Naive B cell (primary cell): ENCODE results near the gene TRIP12. TPM values are rescaled to one million over a fixed set of nuclear protein-coding genes. Genes with fewer than 3 reads are reported as not detected.
A peak's percentile ranks its signal among the peaks of the same experiment; 100 is the strongest.
"Not testable (repeated sequence)": the region's sequence is repeated elsewhere in the genome, so short reads cannot be mapped to it uniquely, and the experiment has no call there.

Source experiments
- ATAC-seq, 2 donors: fragments of 150-1000 bp; cut with Tn5 transposase; 2 replicates each; pipeline ENCODE4 v1.10.0; 2021; ENCODE audit warnings: low read depth in 2 of 2, mild to moderate bottlenecking in 2 of 2, moderate library complexity in 2 of 2
- DNase-seq: peaks from one replicate; pipeline ENCODE4 v3.0.0; 2022
- H3K27ac Mint-ChIP-seq, 6 donors: one replicate each; pipeline ENCODE4 v1.8.0; 2020 to 2022; ENCODE audit warnings: mild to moderate bottlenecking in 6 of 6, mixed read lengths in 6 of 6, moderate library complexity in 5 of 6, inconsistent platforms in 2 of 6
- H3K27me3 Mint-ChIP-seq, 3 donors: one replicate each; pipeline ENCODE4 v1.8.0; 2021 to 2022; ENCODE audit warnings: mixed read lengths in 3 of 3, mild to moderate bottlenecking in 1 of 3
- H3K36me3 Mint-ChIP-seq, 2 donors: one replicate each; pipeline ENCODE4 v1.8.0; 2020 to 2022; ENCODE audit warnings: mixed read lengths in 2 of 2, inconsistent platforms in 1 of 2, mild to moderate bottlenecking in 1 of 2
- H3K4me1 Mint-ChIP-seq, 3 donors: one replicate each; pipeline ENCODE4 v1.8.0; 2020 to 2022; ENCODE audit warnings: mixed read lengths in 3 of 3, inconsistent platforms in 1 of 3, mild to moderate bottlenecking in 1 of 3, moderate library complexity in 1 of 3
- H3K4me3 Mint-ChIP-seq, 8 donors: one replicate each; pipeline ENCODE4 v1.8.0; 2020 to 2022; ENCODE audit warnings: mild to moderate bottlenecking in 8 of 8, mixed read lengths in 8 of 8, moderate library complexity in 8 of 8, inconsistent platforms in 2 of 8
- H3K9me3 Mint-ChIP-seq, 7 donors: one replicate each; pipeline ENCODE4 v1.8.0; 2020 to 2022; ENCODE audit warnings: mixed read lengths in 7 of 7, mild to moderate bottlenecking in 5 of 7, inconsistent platforms in 2 of 7, moderate library complexity in 1 of 7
- polyA plus RNA-seq, 6 donors: library from polyadenylated mRNA; unstranded; fragments of 300-500 nt; fragmentation: Illumina TruSeq; gene quantifications; one replicate each; pipeline ENCODE4 v1.2.3, GENCODE V29; 2021; ENCODE audit warnings: low read depth in 6 of 6

Gene TRIP12
- polyA plus RNA-seq, 6 donors from 2014 or later, result 20.0 to 64.5 (median 46.1) TPM

GRCh38 chr2:229752970-229753729 lies 168.7 kb downstream of the TRIP12 start:
- ATAC-seq (no peak), DNase-seq (no peak)
- Mint-ChIP-seq H3K36me3 (peaks cover 0 to 7% of the 10 kb centered on the region in 2 donors), H3K4me3 (no peak overlapping the region), H3K27ac (no peak overlapping the region), H3K9me3 (peaks cover 0 to 2% (median 0%) of the 10 kb centered on the region in 7 donors), H3K4me1 (peaks cover 3 to 6% (median 6%) of the 10 kb centered on the region in 3 donors), H3K27me3 (no peaks in the 10 kb centered on the region)

- Mint-ChIP-seq H3K36me3 (no peaks in the 10 kb centered on the region), H3K27ac (peak overlapping the region in 1 of 6 donors; percentile 74), H3K4me1 (peaks cover 3 to 6% (median 6%) of the 10 kb centered on the region in 3 donors), H3K27me3 (no peaks in the 10 kb centered on the region), H3K9me3 (peaks cover 0 to 4% (median 2%) of the 10 kb centered on the region in 7 donors), H3K4me3 (peak overlapping the region in 2 of 8 donors; percentile 16 to 82)
- ATAC-seq (peak; percentile 18 to 21), DNase-seq (no peak)
Measured at GRCh38 chr2:229749779-229750178, 172.0 kb downstream of the TRIP12 start.

- peaks cover 0 to 9% (median 2%) of the 10 kb centered on the region in 7 donors for H3K9me3 Mint-ChIP-seq
- no peaks in the 10 kb centered on the region for H3K27me3 Mint-ChIP-seq
- H3K36me3 Mint-ChIP-seq, result no peaks in the 10 kb centered on the region
- DNase-seq (no peak), ATAC-seq (no peak)
- peaks cover 3 to 6% (median 6%) of the 10 kb centered on the region in 3 donors for H3K4me1 Mint-ChIP-seq
- H3K27ac Mint-ChIP-seq, result no peak overlapping the region
- no peak overlapping the region for H3K4me3 Mint-ChIP-seq
Measured at GRCh38 chr2:229748950-229749349, 172.9 kb downstream of the TRIP12 start.

- H3K4me1 Mint-ChIP-seq, H3K27ac Mint-ChIP-seq, H3K4me3 Mint-ChIP-seq, DNase-seq, ATAC-seq: not testable (repeated sequence)
- H3K36me3 Mint-ChIP-seq, result peaks cover 5 to 24% of the 10 kb centered on the region in 2 donors
- H3K27me3 Mint-ChIP-seq, result peaks cover 6 to 16% (median 11%) of the 10 kb centered on the region in 3 donors
- peaks cover 14 to 37% (median 23%) of the 10 kb centered on the region in 7 donors for H3K9me3 Mint-ChIP-seq
Measured at GRCh38 chr2:229742691-229743090, 179.1 kb downstream of the TRIP12 start.

GRCh38 chr2:229740279-229740678 lies 181.5 kb downstream of the TRIP12 start:
- Mint-ChIP-seq H3K4me3 (no peak overlapping the region), H3K9me3 (peaks cover 18 to 47% (median 34%) of the 10 kb centered on the region in 7 donors), H3K36me3 (peaks cover 5 to 33% of the 10 kb centered on the region in 2 donors), H3K27me3 (peaks cover 6 to 16% (median 11%) of the 10 kb centered on the region in 3 donors), H3K4me1 (no peaks in the 10 kb centered on the region), H3K27ac (no peak overlapping the region)
- DNase-seq, result no peak
- ATAC-seq, result no peak

- peaks cover 18 to 39% (median 34%) of the 10 kb centered on the region in 7 donors for H3K9me3 Mint-ChIP-seq
- no peak overlapping the region for H3K4me3 Mint-ChIP-seq
- no peak for ATAC-seq
Measured at GRCh38 chr2:229738024-229738625, 183.7 kb downstream of the TRIP12 start.

GRCh38 chr2:229734410-229734809 lies 187.4 kb downstream of the TRIP12 start:
- no peak overlapping the region for H3K4me3 Mint-ChIP-seq
- DNase-seq, result no peak
- no peak for ATAC-seq

More at GRCh38 chr2:229738024-229738625, 183.7 kb downstream of the TRIP12 start:
- no peak for DNase-seq
- H3K27me3 Mint-ChIP-seq, result peaks cover 13 to 28% (median 20%) of the 10 kb centered on the region in 3 donors
- H3K4me1 Mint-ChIP-seq, result no peaks in the 10 kb centered on the region
- peaks cover 5 to 33% of the 10 kb centered on the region in 2 donors for H3K36me3 Mint-ChIP-seq
- H3K27ac Mint-ChIP-seq, result no peak overlapping the region

GRCh38 chr2:229733611-229734245 lies 188.1 kb downstream of the TRIP12 start:
- DNase-seq, result no peak
- no peak overlapping the region for H3K27ac Mint-ChIP-seq
- no peak for ATAC-seq
- peaks cover 5 to 20% (median 18%) of the 10 kb centered on the region in 7 donors for H3K9me3 Mint-ChIP-seq
- peaks cover 2 to 19% of the 10 kb centered on the region in 2 donors for H3K36me3 Mint-ChIP-seq
- no peak overlapping the region for H3K4me3 Mint-ChIP-seq
- H3K27me3 Mint-ChIP-seq, result peaks cover 10 to 30% (median 21%) of the 10 kb centered on the region in 3 donors
- H3K4me1 Mint-ChIP-seq, result no peaks in the 10 kb centered on the region

More at GRCh38 chr2:229734410-229734809, 187.4 kb downstream of the TRIP12 start:
- no peaks in the 10 kb centered on the region for H3K4me1 Mint-ChIP-seq
- peaks cover 11 to 27% (median 25%) of the 10 kb centered on the region in 7 donors for H3K9me3 Mint-ChIP-seq
- peaks cover 7 to 30% (median 21%) of the 10 kb centered on the region in 3 donors for H3K27me3 Mint-ChIP-seq
- H3K27ac Mint-ChIP-seq, result no peak overlapping the region
- peaks cover 5 to 26% of the 10 kb centered on the region in 2 donors for H3K36me3 Mint-ChIP-seq

- Mint-ChIP-seq H3K4me1 (no peaks in the 10 kb centered on the region), H3K4me3 (no peak overlapping the region), H3K27me3 (peaks cover 13 to 30% (median 21%) of the 10 kb centered on the region in 3 donors), H3K36me3 (peaks cover 0 to 11% of the 10 kb centered on the region in 2 donors), H3K9me3 (peaks cover 3 to 13% (median 12%) of the 10 kb centered on the region in 7 donors), H3K27ac (peak overlapping the region in 1 of 6 donors; percentile 70)
- DNase-seq (no peak), ATAC-seq (no peak)
Measured at GRCh38 chr2:229732897-229733296, 188.9 kb downstream of the TRIP12 start.

GRCh38 chr2:229731916-229732315 lies 189.9 kb downstream of the TRIP12 start:
- H3K4me3 Mint-ChIP-seq, result no peak overlapping the region
- no peak overlapping the region for H3K27ac Mint-ChIP-seq
- peaks cover 2 to 3% (median 2%) of the 10 kb centered on the region in 7 donors for H3K9me3 Mint-ChIP-seq
- no peaks in the 10 kb centered on the region for H3K4me1 Mint-ChIP-seq
- H3K27me3 Mint-ChIP-seq, result peaks cover 13 to 30% (median 21%) of the 10 kb centered on the region in 3 donors
- ATAC-seq (no peak), DNase-seq (no peak)
- H3K36me3 Mint-ChIP-seq, result peaks cover 0 to under 1% of the 10 kb centered on the region in 2 donors

- Mint-ChIP-seq H3K4me1 (no peaks in the 10 kb centered on the region), H3K27ac (no peak overlapping the region), H3K36me3 (no peaks in the 10 kb centered on the region), H3K27me3 (peaks cover 13 to 36% (median 21%) of the 10 kb centered on the region in 3 donors), H3K9me3 (no peaks in the 10 kb centered on the region), H3K4me3 (no peak overlapping the region)
- ATAC-seq (no peak), DNase-seq (no peak)
Measured at GRCh38 chr2:229731363-229731762, 190.4 kb downstream of the TRIP12 start.

GRCh38 chr2:229728370-229728769 lies 193.4 kb downstream of the TRIP12 start:
- Mint-ChIP-seq H3K27me3 (peaks cover 24 to 38% (median 25%) of the 10 kb centered on the region in 3 donors), H3K4me3 (no peak overlapping the region), H3K4me1 (no peaks in the 10 kb centered on the region), H3K36me3 (no peaks in the 10 kb centered on the region), H3K9me3 (peaks cover 0 to 1% (median 0%) of the 10 kb centered on the region in 7 donors), H3K27ac (no peak overlapping the region)
- ATAC-seq (no peak), DNase-seq (no peak)

- no peak for DNase-seq
- H3K27me3 Mint-ChIP-seq, result peaks cover 22 to 32% (median 28%) of the 10 kb centered on the region in 3 donors
- H3K4me3 Mint-ChIP-seq, result no peak overlapping the region
- H3K27ac Mint-ChIP-seq, result no peak overlapping the region
- H3K36me3 Mint-ChIP-seq, result no peaks in the 10 kb centered on the region
- H3K4me1 Mint-ChIP-seq, result no peaks in the 10 kb centered on the region
- H3K9me3 Mint-ChIP-seq, result peaks cover 0 to 1% (median 0%) of the 10 kb centered on the region in 7 donors
- no peak for ATAC-seq
Measured at GRCh38 chr2:229726643-229727042, 195.2 kb downstream of the TRIP12 start.
